Stomach smooth muscle (tissue), 2 donors: Measurements from ENCODE around the gene CLPTM1L.
"Not testable (repeated sequence)": the region's sequence is repeated elsewhere in the genome, so short reads cannot be mapped to it uniquely, and the experiment has no call there.

Source experiments
- H3K27ac ChIP-seq: one replicate; pipeline ENCODE4 v1.7.0; 2013; ENCODE audit warnings: mild to moderate bottlenecking, low read length, inconsistent platforms
- H3K27me3 ChIP-seq, 2 donors: one replicate each; pipeline ENCODE4 v1.7.0; 2013; ENCODE audit warnings: low read length in 2 of 2; ENCODE audit not compliant: insufficient read depth in 2 of 2, control insufficient read depth in 1 of 2
- H3K36me3 ChIP-seq, 2 donors: one replicate each; pipeline ENCODE4 v1.7.0; 2013; ENCODE audit warnings: low read length in 2 of 2; ENCODE audit not compliant: control insufficient read depth in 2 of 2, insufficient read depth in 2 of 2
- H3K4me1 ChIP-seq: one replicate; pipeline ENCODE4 v1.7.0; 2013; ENCODE audit warnings: low read length; ENCODE audit not compliant: control insufficient read depth, insufficient read depth
- H3K4me3 ChIP-seq, 2 donors: one replicate each; pipeline ENCODE4 v1.7.0; 2013; ENCODE audit warnings: low read length in 2 of 2
- H3K9ac ChIP-seq, 2 donors: one replicate each; pipeline ENCODE4 v1.7.0; 2013; ENCODE audit warnings: low read length in 2 of 2, mild to moderate bottlenecking in 1 of 2
- H3K9me3 ChIP-seq, 2 donors: one replicate each; pipeline ENCODE4 v1.7.0; 2013; ENCODE audit warnings: low read length in 2 of 2; ENCODE audit not compliant: control insufficient read depth in 2 of 2
- donor health status: healthy.
- donor health status: Pancreatic carcinoma.

Gene CLPTM1L

DNA sequence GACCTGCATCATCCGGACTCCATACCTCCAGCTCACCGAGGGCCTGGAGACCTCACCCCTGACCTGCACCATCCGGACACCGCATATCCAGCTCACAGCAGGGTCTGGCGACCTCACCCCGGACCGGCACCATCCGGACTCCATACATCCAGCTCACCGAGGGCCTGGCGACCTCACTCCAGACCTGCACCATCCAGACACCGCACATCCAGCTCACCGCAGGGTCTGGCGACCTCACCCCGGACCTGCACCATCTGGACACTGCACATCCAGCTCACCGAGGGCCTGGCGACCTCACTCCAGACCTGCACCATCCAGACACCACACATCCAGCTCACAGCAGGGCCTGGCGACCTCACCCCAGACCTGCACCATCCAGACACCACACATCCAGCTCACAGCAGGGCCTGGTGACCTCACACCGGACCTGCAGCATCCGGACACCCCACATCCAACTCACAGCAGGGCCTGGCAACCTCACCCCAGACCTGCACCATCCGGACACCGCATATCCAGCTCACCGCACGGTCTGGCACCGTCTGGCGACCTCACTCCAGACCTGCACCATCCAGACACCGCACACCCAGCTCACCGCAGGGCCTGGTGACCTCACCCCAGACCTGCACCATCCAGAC lies 60.4 kb downstream of the CLPTM1L start:
- H3K27me3 ChIP-seq, H3K36me3 ChIP-seq, H3K4me1 ChIP-seq, H3K9ac ChIP-seq, H3K9me3 ChIP-seq, H3K27ac ChIP-seq, H3K4me3 ChIP-seq: not testable (repeated sequence)

DNA sequence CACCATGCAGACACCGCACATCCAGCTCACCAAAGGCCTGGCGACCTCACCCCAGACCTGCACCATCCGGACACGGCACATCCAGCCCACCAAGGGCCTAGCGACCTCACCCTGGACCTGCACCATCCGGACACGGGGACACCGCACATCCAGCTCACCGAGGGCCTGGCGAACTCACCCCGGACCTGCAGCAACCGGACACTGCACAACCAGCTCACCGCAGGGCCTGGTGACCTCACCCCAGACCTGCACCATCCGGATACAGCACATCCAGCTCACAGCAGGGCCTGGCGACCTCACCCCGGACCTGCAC lies 61.2 kb downstream of the CLPTM1L start:
- H3K27ac ChIP-seq, H3K9ac ChIP-seq, H3K36me3 ChIP-seq, H3K4me3 ChIP-seq, H3K27me3 ChIP-seq, H3K9me3 ChIP-seq, H3K4me1 ChIP-seq: not testable (repeated sequence)

DNA sequence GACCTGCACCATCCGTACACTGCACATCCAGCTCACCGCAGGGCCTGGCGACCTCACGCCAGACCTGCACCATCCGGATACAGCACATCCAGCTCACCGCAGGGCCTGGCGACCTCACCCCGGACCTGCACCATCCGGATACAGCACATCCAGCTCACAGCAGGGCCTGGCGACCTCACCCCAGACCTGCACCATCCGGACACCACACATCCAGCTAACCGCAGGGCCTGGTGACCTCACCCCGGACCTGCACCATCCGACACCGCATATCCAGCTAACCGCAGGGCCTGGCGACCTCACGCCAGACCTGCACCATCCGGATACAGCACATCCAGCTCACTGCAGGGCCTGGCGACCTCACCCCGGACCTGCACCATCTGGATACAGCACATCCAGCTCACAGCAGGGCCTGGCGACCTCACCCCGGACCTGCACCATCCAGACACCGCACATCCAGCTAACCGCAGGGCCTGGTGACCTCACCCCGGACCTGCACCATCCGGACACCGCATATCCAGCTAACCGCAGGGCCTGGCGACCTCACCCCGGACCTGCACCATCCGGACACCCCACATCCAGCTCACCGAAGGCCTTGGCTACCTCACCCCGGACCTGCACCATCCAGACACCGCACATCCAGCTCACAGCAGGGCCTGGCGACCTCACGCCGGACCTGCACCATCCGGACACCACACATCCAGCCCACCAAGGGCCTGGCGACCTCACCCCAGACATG lies 61.7 kb downstream of the CLPTM1L start:
- not testable (repeated sequence) for H3K36me3 ChIP-seq, H3K27me3 ChIP-seq, H3K27ac ChIP-seq, H3K4me3 ChIP-seq, H3K4me1 ChIP-seq, H3K9ac ChIP-seq, H3K9me3 ChIP-seq

DNA sequence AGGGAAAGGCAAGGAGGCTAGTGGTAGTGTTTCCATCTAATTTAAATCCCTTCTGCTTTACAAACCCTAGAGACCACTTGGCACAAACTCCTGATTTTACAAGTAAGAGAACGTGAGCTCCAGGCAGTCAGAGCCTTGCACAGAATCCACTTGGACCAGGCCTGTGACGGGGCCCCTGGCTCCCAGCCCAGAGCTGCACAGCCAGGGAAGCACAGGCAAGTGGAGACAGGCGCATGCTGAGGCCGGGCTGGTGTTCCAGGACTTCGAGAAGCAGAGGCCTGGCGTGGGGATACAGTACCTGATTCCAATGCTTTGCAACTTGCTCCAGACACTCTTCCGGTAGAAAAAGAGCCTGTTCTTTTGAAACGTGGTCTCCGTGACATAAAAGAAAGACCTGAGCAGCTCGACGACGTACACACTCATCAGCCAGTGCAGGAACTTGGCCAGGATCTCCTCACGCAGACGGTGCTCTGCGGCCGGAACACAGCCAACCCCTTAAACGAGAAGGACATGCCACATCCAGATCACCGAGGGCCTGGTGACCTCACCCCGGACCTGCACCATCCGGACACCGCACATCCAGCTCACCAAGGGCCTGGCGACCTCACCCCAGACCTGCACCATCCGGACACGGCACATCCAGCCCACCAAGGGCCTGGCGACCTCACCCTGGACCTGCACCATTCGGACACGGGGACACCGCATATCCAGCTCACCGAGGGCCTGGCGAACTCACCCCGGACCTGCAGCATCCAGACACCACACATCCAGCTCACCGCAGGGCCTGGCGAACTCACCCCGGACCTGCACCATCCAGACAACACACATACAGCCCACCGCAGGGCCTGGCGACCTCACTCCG lies 62.5 kb downstream of the CLPTM1L start:
- no peaks in the 10 kb centered on the region for H3K36me3 ChIP-seq
- no peaks in the 10 kb centered on the region for H3K4me1 ChIP-seq

DNA sequence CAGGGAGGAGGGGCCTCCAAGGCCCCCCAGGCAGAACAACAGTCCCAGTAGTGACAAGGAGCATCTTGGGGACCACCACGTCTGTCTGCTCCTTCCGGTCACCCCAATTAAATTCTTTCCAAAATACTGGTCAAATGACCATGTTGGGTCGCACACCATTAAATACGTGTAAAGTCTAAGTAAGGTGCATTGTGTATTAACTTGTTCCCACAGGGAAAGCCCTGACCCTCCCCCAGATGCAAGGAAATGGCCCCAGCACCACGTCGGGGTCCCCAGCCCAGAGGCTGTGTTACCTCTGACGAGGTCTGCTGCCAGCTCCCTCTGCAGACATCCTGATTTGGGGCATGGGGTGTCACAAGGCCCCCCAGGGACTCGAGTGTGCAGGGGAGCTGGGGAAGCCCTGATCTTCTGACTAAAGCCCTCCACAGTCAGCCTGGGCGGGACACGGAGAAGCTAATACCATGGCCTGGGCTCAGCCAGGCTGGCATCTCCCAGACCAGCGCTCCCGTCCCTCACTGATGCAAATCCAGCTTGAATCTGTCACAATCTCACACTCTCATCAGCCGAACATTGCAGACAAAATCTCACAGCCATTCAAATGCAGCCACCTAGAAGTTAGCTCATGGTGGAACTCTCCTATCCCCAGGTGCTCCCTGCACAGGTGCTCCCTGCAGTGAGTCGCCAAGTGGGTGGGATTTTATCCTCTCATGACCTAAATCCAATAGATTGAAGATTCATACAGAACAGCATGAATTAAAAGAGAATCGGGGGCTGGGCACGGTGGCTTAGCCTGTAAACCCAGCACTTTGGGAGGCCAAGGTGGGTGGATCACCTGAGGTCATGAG lies 63.6 kb downstream of the CLPTM1L start:
- Histone ChIP-seq H3K9ac (no peak overlapping the region), H3K36me3 (no peaks in the 10 kb centered on the region), H3K9me3 (peaks cover 0 to 7% of the 10 kb centered on the region in 2 donors), H3K27ac (no peak overlapping the region), H3K4me3 (no peak overlapping the region), H3K27me3 (no peaks in the 10 kb centered on the region), H3K4me1 (no peaks in the 10 kb centered on the region)

More for the DNA sequence above, 62.5 kb downstream of the CLPTM1L start:
- H3K27ac ChIP-seq, result no peak overlapping the region
- H3K27me3 ChIP-seq, result no peaks in the 10 kb centered on the region
- H3K4me3 ChIP-seq, result no peak overlapping the region
- peaks cover 0 to 7% of the 10 kb centered on the region in 2 donors for H3K9me3 ChIP-seq
- H3K9ac ChIP-seq, result no peak overlapping the region

DNA sequence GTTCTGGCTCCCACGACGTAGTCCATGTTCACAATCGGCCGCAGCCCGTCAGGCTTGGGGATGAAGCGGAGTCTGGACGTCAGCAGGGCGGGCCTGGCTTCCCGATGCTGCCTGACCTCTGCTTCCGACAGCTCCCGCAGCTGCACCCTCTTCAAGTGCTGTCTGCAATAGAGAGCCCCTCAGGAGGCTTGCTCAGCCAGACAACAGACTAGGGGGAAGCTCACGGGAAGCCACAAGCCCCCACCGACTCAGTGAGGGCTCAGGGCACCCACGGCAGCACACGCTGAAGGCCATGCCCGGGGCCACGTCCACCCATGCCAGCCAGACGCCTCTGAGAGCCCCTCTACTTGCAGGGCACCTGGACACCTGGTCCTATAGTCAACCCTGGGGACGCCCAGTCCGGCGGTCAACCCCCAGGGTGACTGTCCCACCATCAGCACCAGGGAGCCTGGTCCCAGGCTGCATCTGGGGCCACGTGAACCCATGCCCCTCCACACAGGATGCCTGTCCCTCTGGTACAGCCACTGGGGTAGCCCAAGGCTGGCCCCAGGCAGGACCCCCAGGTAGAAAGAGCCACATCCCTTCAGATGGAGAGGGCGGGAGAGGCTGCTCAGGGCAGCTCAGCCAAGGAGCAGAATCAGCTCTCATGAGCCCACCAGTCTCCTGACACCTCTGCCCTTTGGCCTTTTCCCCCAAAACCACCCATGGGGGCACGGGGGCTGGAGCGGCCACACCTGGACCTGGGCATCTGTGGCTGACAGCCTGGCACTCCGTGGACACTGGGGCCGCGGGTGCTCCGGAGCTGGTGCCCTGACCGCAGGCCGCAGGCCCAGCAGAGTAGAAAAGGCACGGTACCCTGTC lies 64.5 kb downstream of the CLPTM1L start:
- peaks cover 0 to 7% of the 10 kb centered on the region in 2 donors for H3K9me3 ChIP-seq
- no peaks in the 10 kb centered on the region for H3K36me3 ChIP-seq
- no peak overlapping the region for H3K9ac ChIP-seq
- no peak overlapping the region for H3K27ac ChIP-seq
- H3K27me3 ChIP-seq, result no peaks in the 10 kb centered on the region
- no peak overlapping the region for H3K4me3 ChIP-seq
- H3K4me1 ChIP-seq, result no peaks in the 10 kb centered on the region

DNA sequence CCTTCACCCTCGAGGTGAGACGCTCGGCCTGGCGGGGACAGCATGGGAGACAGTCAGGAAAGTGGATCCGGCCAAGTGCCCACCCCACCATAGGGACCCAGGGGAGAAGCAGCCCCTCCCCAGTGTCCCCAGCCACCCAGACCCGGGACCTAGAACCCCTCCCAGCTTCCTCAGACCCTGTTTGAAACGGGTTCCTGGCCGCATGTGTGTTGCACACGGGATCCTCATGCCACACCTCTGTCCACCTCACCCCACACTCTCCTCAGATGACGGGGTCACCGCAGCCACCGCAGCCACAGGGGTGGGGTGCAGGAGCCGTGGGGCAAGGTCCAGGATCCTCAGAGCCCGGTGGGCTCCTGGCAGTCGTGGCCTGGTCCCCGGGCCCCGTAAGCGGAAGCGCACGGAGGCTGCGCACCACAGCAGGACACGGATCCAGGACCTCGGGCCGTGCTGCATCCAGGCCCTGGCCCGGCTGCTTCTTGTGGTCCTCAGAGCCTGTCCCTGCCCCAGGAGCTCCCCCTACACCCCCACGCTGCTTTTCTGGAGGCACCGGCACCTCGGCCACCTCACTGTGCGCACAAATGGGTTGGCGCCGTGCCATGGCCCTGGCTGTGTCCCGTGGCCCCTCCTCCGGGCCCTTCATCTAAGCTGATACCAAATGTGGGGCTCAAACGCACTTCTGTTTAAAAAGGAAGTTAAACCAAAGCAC lies 65.3 kb downstream of the CLPTM1L start:
- Histone ChIP-seq H3K27ac (no peak overlapping the region), H3K36me3 (no peaks in the 10 kb centered on the region)

DNA sequence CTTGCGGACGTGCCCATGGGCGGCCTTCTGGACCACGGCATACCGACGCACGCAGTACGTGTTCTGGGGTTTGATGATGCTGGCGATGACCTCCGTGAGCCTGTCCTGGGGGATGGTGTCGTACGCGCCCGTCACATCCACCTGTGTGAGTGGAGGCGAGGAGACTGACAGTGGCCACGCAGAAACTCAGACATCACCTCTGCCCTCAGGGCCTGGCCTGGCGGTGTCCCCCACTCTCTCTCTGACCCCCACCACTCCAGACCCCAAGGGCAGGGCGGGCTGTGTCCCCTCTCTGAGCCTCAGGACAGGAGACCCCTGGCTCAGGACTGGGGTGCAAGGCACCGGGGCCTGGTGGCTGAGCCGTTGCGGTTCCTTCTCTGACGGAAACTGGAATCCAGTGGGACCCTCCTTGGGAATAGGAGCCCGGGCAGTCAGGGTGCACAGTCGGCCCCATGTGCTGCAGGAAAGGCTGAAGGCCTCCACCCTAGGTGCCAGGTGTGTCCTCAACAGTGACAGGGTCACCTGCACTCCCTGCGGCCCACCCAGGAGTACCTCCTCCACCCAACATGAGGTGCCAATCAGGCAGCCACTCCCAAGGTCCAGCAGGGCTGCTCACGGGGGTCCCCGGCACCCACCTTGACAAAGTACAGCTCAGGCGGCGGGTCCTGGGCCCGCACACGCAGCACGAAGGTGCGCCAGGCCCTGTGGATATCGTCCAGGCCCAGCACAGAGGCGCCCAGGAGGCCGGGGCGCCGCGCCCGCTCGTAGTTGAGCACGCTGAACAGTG lies 66.0 kb downstream of the CLPTM1L start:
- H3K4me1 ChIP-seq, result no peaks in the 10 kb centered on the region
- peaks cover 0 to 7% of the 10 kb centered on the region in 2 donors for H3K9me3 ChIP-seq
- no peak overlapping the region for H3K9ac ChIP-seq
- H3K4me3 ChIP-seq, result no peak overlapping the region
- no peak overlapping the region for H3K27ac ChIP-seq
- no peaks in the 10 kb centered on the region for H3K27me3 ChIP-seq
- no peaks in the 10 kb centered on the region for H3K36me3 ChIP-seq

More for the DNA sequence above, 65.3 kb downstream of the CLPTM1L start:
- no peak overlapping the region for H3K4me3 ChIP-seq
- no peaks in the 10 kb centered on the region for H3K4me1 ChIP-seq
- peaks cover 0 to 7% of the 10 kb centered on the region in 2 donors for H3K9me3 ChIP-seq
- H3K27me3 ChIP-seq, result no peaks in the 10 kb centered on the region
- no peak overlapping the region for H3K9ac ChIP-seq

DNA sequence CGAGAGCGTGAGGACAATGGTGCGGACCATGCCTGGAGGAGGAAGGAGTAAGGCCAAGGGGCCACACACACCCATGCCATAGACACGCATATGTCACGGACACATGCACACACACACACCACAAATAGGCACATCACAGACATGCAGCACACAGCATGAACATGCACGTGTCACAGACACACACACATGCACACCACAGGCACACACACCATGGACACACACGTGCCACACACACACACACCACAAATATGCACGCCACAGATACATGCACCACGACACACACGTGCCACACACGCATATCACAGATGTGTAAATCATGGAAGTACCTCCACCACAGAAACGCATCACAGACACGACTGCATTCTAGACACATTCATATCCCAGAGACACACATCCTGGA lies 66.7 kb downstream of the CLPTM1L start:
- H3K36me3 ChIP-seq, result no peaks in the 10 kb centered on the region
- H3K4me3 ChIP-seq, result no peak overlapping the region
- H3K27me3 ChIP-seq, result no peaks in the 10 kb centered on the region
- peaks cover 0 to 7% of the 10 kb centered on the region in 2 donors for H3K9me3 ChIP-seq
- no peak overlapping the region for H3K9ac ChIP-seq
- H3K27ac ChIP-seq, result no peak overlapping the region
- no peaks in the 10 kb centered on the region for H3K4me1 ChIP-seq
